NT2/D1 (cell line): Measurements from ENCODE around the gene DIRAS1.
"Not testable (repeated sequence)": the region's sequence is repeated elsewhere in the genome, so short reads cannot be mapped to it uniquely, and the experiment has no call there.

Experiments used
- DNase-seq: peaks from one replicate; pipeline ENCODE4 v3.0.0-alpha.2; 2011; ENCODE audit warnings: low read depth, low spot score
- H3K27me3 ChIP-seq: 2 replicates; pipeline ENCODE4 v1.6.0; 2011; ENCODE audit warnings: mild to moderate bottlenecking; ENCODE audit not compliant: insufficient read length, insufficient read depth
- H3K36me3 ChIP-seq: 2 replicates; pipeline ENCODE4 v1.6.1; 2011; ENCODE audit warnings: mild to moderate bottlenecking, low read length, mixed read lengths; ENCODE audit not compliant: insufficient read depth, insufficient read length
- H3K4me1 ChIP-seq: 2 replicates; pipeline ENCODE4 v1.5.1; 2011; ENCODE audit not compliant: insufficient read depth, insufficient read length
- H3K4me3 ChIP-seq: 2 replicates; pipeline ENCODE4 v1.5.1; 2011; ENCODE audit warnings: low read depth; ENCODE audit not compliant: insufficient read length
- H3K9ac ChIP-seq: 2 replicates; pipeline ENCODE4 v1.6.0; 2011; ENCODE audit warnings: low read depth; ENCODE audit not compliant: insufficient read length
- H3K9me3 ChIP-seq: 2 replicates; pipeline ENCODE4 v1.5.1; 2011; ENCODE audit warnings: mild to moderate bottlenecking, low read length; ENCODE audit not compliant: insufficient read depth
- SUZ12 ChIP-seq: IDR thresholded peaks from 2 replicates; pipeline ENCODE4 v1.6.1; 2011; ENCODE audit not compliant: insufficient read length, insufficient read depth; ENCODE audit errors: extremely low read depth
- YY1 ChIP-seq: IDR thresholded peaks from 2 replicates; pipeline ENCODE4 v1.6.1; 2011; ENCODE audit not compliant: insufficient read length, insufficient read depth
- ZNF274 ChIP-seq: IDR thresholded peaks from 2 replicates; pipeline ENCODE4 v1.6.1; 2011; ENCODE audit warnings: mild to moderate bottlenecking, low read depth, low read length

DIRAS1 gene

GRCh38 chr19:2676823-2677222 lies 44.3 kb downstream of the DIRAS1 start:
- no peak overlapping the region for H3K9ac ChIP-seq
- peaks cover 10% of the 10 kb centered on the region for H3K4me1 ChIP-seq
- H3K9me3 ChIP-seq, result no peaks in the 10 kb centered on the region
- no peaks in the 10 kb centered on the region for H3K36me3 ChIP-seq
- no peak overlapping the region for H3K4me3 ChIP-seq
- DNase-seq, result no peak
- TF ChIP-seq ZNF274 (no peak), YY1 (no peak), SUZ12 (no peak)
- peaks cover 2% of the 10 kb centered on the region for H3K27me3 ChIP-seq

DNA sequence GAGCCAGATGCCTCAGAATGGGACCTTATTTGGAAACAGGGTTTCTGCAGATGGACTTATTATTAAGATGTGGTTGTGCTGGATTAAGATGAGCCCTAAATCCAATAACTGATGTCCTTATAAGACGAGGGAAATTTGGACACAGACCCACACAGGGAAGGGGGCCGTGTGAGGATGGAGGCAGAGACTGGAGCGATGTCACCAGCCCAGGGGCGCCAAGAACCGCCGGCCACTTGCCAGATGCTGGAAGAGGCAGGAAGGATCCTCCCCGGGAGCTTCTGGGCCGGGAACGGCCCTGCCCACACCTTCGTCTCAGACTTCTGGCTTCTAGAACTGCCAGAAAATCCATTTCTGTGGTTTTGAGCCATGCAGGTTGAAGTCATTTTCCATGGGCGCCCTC lies 45.3 kb downstream of the DIRAS1 start:
- Histone ChIP-seq H3K4me1 (peaks cover 14% of the 10 kb centered on the region), H3K36me3 (no peaks in the 10 kb centered on the region), H3K4me3 (no peak overlapping the region), H3K9ac (no peak overlapping the region), H3K9me3 (peaks cover 3% of the 10 kb centered on the region; the same call in 1 of the 2 replicates), H3K27me3 (peaks cover 2% of the 10 kb centered on the region)
- no peak for TF ChIP-seq YY1
- no peak for TF ChIP-seq SUZ12
- TF ChIP-seq ZNF274, result no peak
- DNase-seq, result no peak

DNA sequence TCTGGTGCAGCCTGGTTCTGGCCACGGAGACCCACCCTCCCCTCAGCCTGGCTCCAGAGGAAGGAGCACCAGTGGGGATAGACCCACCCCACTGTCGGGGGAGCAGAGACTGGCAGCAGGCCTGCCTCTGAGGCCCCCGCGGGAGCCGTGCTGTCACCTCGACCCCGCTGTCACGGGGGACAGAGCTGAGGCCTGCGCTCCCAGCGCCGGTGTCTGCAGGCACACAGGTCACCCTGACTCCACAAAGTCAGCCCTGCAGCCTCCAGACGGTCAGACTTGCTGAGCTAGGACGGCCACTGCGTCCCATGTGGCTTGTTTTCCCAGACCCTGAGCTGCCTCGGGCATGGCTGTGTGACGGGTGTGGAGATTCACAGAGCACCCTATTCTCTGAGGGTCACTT lies 51.0 kb downstream of the DIRAS1 start:
- DNase-seq, result no peak
- no peak for TF ChIP-seq SUZ12
- TF ChIP-seq ZNF274, result no peak
- TF ChIP-seq YY1, result no peak
- H3K9ac ChIP-seq, result peak overlapping the region; percentile 16

GRCh38 chr19:2668175-2668763 lies 52.9 kb downstream of the DIRAS1 start:
- no peak for TF ChIP-seq SUZ12
- TF ChIP-seq YY1, result no peak
- TF ChIP-seq ZNF274, result no peak
- H3K36me3 ChIP-seq, result no peaks in the 10 kb centered on the region
- peaks cover 4% of the 10 kb centered on the region; the same call in 1 of the 2 replicates for H3K9me3 ChIP-seq
- H3K27me3 ChIP-seq, result no peaks in the 10 kb centered on the region
- no peak overlapping the region for H3K9ac ChIP-seq
- H3K4me1 ChIP-seq, result peaks cover 14% of the 10 kb centered on the region
- no peak for DNase-seq
- no peak overlapping the region for H3K4me3 ChIP-seq

More for the DNA sequence above, 51.0 kb downstream of the DIRAS1 start:
- Histone ChIP-seq H3K4me3 (no peak overlapping the region), H3K27me3 (no peaks in the 10 kb centered on the region), H3K9me3 (peaks cover 3% of the 10 kb centered on the region; the same call in 1 of the 2 replicates), H3K4me1 (peaks cover 13% of the 10 kb centered on the region), H3K36me3 (no peaks in the 10 kb centered on the region)

GRCh38 chr19:2667349-2667748 lies 53.8 kb downstream of the DIRAS1 start:
- Histone ChIP-seq H3K9me3 (peaks cover 13% of the 10 kb centered on the region; the same call in 1 of the 2 replicates), H3K4me1 (peaks cover 14% of the 10 kb centered on the region)
- not testable (repeated sequence) for DNase-seq, H3K27me3 ChIP-seq, H3K4me3 ChIP-seq, H3K9ac ChIP-seq, H3K36me3 ChIP-seq

DNA sequence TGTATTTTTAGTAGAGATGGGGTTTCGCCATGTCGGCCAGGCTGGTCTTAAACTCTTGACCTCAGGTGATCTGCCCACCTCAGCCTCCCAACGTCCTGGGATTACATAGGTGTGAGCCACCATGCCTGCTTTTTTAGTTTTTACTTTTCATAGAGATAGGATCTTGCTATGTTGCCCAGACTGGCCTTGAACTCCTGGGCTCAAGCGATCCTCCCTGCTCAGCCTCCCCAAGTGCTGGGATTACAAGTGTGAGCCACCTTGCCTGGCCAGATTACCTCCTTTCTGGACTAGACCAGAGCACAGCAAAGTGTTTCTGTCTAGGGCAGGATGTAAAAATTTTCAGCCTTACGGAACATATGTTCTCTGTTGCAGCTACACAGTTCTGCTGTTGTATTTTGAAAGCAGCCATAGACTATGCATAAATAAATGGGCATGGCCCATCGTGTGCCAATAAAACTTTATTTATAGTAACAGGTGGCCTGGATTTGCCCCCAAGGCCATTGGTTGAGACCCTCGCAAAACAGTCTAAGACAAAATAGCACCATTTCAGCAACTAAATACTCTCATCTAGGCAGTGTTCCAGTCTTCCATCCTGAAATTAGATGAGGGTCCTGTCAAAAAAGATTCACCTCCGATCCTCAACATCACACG lies 54.7 kb downstream of the DIRAS1 start:
- no peak overlapping the region for H3K4me3 ChIP-seq
- H3K4me1 ChIP-seq, result peaks cover 14% of the 10 kb centered on the region
- H3K27me3 ChIP-seq, result no peaks in the 10 kb centered on the region
- H3K9ac ChIP-seq, result no peak overlapping the region
- no peak for DNase-seq
- no peak for TF ChIP-seq ZNF274
- no peak for TF ChIP-seq SUZ12
- no peak for TF ChIP-seq YY1
- H3K36me3 ChIP-seq, result no peaks in the 10 kb centered on the region
- peaks cover 22% of the 10 kb centered on the region; the same call in 1 of the 2 replicates for H3K9me3 ChIP-seq

DNA sequence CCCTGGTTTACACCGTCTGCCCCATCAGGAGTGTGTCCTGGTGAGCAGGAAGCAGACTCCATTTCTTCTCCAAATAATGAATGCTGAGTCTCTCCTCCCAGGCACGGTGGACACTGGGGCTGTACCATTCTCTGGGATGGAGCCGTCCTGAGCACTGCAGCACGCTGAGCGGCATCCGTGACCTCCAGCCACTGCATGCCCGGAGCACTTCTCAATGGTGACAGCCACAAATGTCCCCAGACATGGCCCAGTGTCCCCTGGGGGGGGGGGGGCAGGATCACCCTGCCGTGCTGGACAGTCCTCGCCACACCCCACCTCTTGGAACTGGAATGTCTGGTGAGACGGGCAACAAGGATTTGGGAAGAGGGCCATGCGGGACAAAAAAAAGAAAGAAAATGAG lies 56.1 kb downstream of the DIRAS1 start:
- TF ChIP-seq YY1 (no peak), ZNF274 (no peak), SUZ12 (no peak)
- Histone ChIP-seq H3K4me3 (no peak overlapping the region), H3K9me3 (peaks cover 20% of the 10 kb centered on the region; the same call in 1 of the 2 replicates), H3K36me3 (no peaks in the 10 kb centered on the region), H3K4me1 (peaks cover 7% of the 10 kb centered on the region), H3K9ac (no peak overlapping the region), H3K27me3 (no peaks in the 10 kb centered on the region)
- no peak for DNase-seq
